OCI-LY7 (cell line): Measurements from ENCODE around the gene TDRD12.

ENCODE experiments used
- CTCF ChIP-seq: fragments of 200-600 bp; sonication (generic); conservative IDR thresholded peaks from 2 replicates; pipeline ENCODE4 v1.5.1; 2014; ENCODE audit warnings: mild to moderate bottlenecking, antibody characterized with exemption, low read length, moderate library complexity, mixed read lengths
- EZH2phosphoT487 ChIP-seq: fragments of 200-600 bp; sonication (generic); IDR thresholded peaks from 2 replicates; pipeline ENCODE4 v1.6.1; 2018; ENCODE audit warnings: low read depth, borderline replicate concordance, mild to moderate bottlenecking, mixed run types, antibody characterized with exemption, low read length, moderate library complexity, mixed read lengths

- no peak for TF ChIP-seq CTCF
- TF ChIP-seq EZH2phosphoT487, result no peak
Observed at GRCh38 chr19:32771596-32771995, 52.0 kb downstream of the TDRD12 start.
